SJSA1 (cell line): ENCODE data around the gene ADGRL1. TPM values are rescaled to one million over a fixed set of nuclear protein-coding genes. Genes with fewer than 3 reads are reported as not detected.

Experiments used
- DNase-seq, 2 experiments: peaks; one replicate each; pipeline ENCODE4 v3.0.0-alpha.2; 2015 to 2020; ENCODE audit warnings: low spot score in 2 of 2, low read depth in 1 of 2
- H3K27ac ChIP-seq: fragments of 250-450 bp; sonication (Bioruptor Pico); 2 replicates; pipeline ENCODE4 v1.5.1; 2020; ENCODE audit warnings: mild to moderate bottlenecking, moderate library complexity
- H3K27me3 ChIP-seq: fragments of 250-450 bp; sonication (Bioruptor Pico); replicated peaks from 2 replicates; pipeline ENCODE4 v1.5.1; 2020; ENCODE audit warnings: mild to moderate bottlenecking, moderate library complexity
- H3K36me3 ChIP-seq: fragments of 250-450 bp; sonication (Bioruptor Pico); 2 replicates; pipeline ENCODE4 v1.5.1; 2020; ENCODE audit warnings: mild to moderate bottlenecking
- H3K4me1 ChIP-seq: fragments of 250-450 bp; sonication (Bioruptor Pico); replicated peaks from 2 replicates; pipeline ENCODE4 v1.6.1; 2021; ENCODE audit warnings: mild to moderate bottlenecking
- H3K4me3 ChIP-seq: fragments of 250-450 bp; sonication (Bioruptor Pico); 2 replicates; pipeline ENCODE4 v1.5.1; 2020; ENCODE audit warnings: mild to moderate bottlenecking
- H3K9me3 ChIP-seq: fragments of 250-450 bp; sonication (Bioruptor Pico); replicated peaks from 2 replicates; pipeline ENCODE4 v1.5.1; 2020; ENCODE audit warnings: mild to moderate bottlenecking
- total RNA-seq: library from RNA; depleted of rRNA; stranded (reverse); fragments of >200 nt; shearing (Covaris generic); gene quantifications from 2 replicates; pipeline ENCODE4 v1.2.3, GENCODE V29; 2014; rRNA removed

Gene ADGRL1
- total RNA-seq, 1 experiment from 2014 or later: 4.9 TPM

GRCh38 chr19:14107581-14108461 is 98.1 kb downstream of the ADGRL1 start:
- H3K9me3 ChIP-seq: no peaks in the 10 kb centered on the region
- no peaks in the 10 kb centered on the region for H3K27me3 ChIP-seq
- peaks cover 20% of the 10 kb centered on the region for H3K36me3 ChIP-seq
- no peaks in the 10 kb centered on the region for H3K4me1 ChIP-seq
- no peak overlapping the region for H3K27ac ChIP-seq
- H3K4me3 ChIP-seq: no peak overlapping the region
- no peak for DNase-seq

GRCh38 chr19:14106840-14107239 is 99.1 kb downstream of the ADGRL1 start:
- H3K4me1 ChIP-seq: no peaks in the 10 kb centered on the region
- H3K4me3 ChIP-seq: no peak overlapping the region
- no peaks in the 10 kb centered on the region for H3K27me3 ChIP-seq
- H3K27ac ChIP-seq: no peak overlapping the region
- no peaks in the 10 kb centered on the region for H3K9me3 ChIP-seq
- peaks cover 30% of the 10 kb centered on the region for H3K36me3 ChIP-seq
- DNase-seq: no peak

GRCh38 chr19:14105680-14106079 is 100.3 kb downstream of the ADGRL1 start:
- Histone ChIP-seq H3K27me3 (no peaks in the 10 kb centered on the region), H3K4me1 (no peaks in the 10 kb centered on the region), H3K4me3 (no peak overlapping the region), H3K36me3 (peaks cover 42% of the 10 kb centered on the region), H3K9me3 (no peaks in the 10 kb centered on the region), H3K27ac (no peak overlapping the region)
- DNase-seq: no peak

- Histone ChIP-seq H3K4me3 (no peak overlapping the region), H3K36me3 (peaks cover 48% of the 10 kb centered on the region), H3K27ac (no peak overlapping the region), H3K9me3 (no peaks in the 10 kb centered on the region), H3K4me1 (no peaks in the 10 kb centered on the region), H3K27me3 (no peaks in the 10 kb centered on the region)
- DNase-seq: no peak
These were observed 102.7 kb downstream of the ADGRL1 start for GRCh38 chr19:14103310-14103709.

- H3K27ac ChIP-seq: no peak overlapping the region
- H3K9me3 ChIP-seq: no peaks in the 10 kb centered on the region
These were observed 103.2 kb downstream of the ADGRL1 start for GRCh38 chr19:14102756-14103155.

GRCh38 chr19:14102102-14102696 is 103.8 kb downstream of the ADGRL1 start:
- no peak overlapping the region for H3K4me3 ChIP-seq
- H3K4me1 ChIP-seq: no peaks in the 10 kb centered on the region
- DNase-seq: no peak
- no peaks in the 10 kb centered on the region for H3K9me3 ChIP-seq
- H3K27me3 ChIP-seq: no peaks in the 10 kb centered on the region
- no peak overlapping the region for H3K27ac ChIP-seq
- peaks cover 48% of the 10 kb centered on the region for H3K36me3 ChIP-seq

More at GRCh38 chr19:14102756-14103155, 103.2 kb downstream of the ADGRL1 start:
- no peak for DNase-seq
- Histone ChIP-seq H3K36me3 (peaks cover 45% of the 10 kb centered on the region), H3K4me3 (no peak overlapping the region), H3K27me3 (no peaks in the 10 kb centered on the region), H3K4me1 (no peaks in the 10 kb centered on the region)

- no peaks in the 10 kb centered on the region for H3K4me1 ChIP-seq
- H3K27me3 ChIP-seq: no peaks in the 10 kb centered on the region
- H3K4me3 ChIP-seq: no peak overlapping the region
- H3K9me3 ChIP-seq: no peaks in the 10 kb centered on the region
- no peak for DNase-seq
- H3K27ac ChIP-seq: no peak overlapping the region
- peaks cover 53% of the 10 kb centered on the region for H3K36me3 ChIP-seq
These were observed 104.9 kb downstream of the ADGRL1 start for GRCh38 chr19:14101003-14101545.

Other genes with a start within 250 kb of the ADGRL1 start
- 2.6 and 3.6 TPM in 2 replicates for gene RFX1, start 199.8 kb downstream of the ADGRL1 start, total RNA-seq
- not detected in 2 replicates for gene RLN3, start 178.0 kb downstream of the ADGRL1 start, total RNA-seq
- 2.0 and 4.0 TPM in 2 replicates for gene IL27RA, start 174.4 kb downstream of the ADGRL1 start, total RNA-seq
- gene PALM3, start 144.1 kb downstream of the ADGRL1 start, total RNA-seq: not detected in 2 replicates
- 0.34 TPM in 1 of 2 replicates, not detected in the other for gene MISP3, start 133.4 kb downstream of the ADGRL1 start, total RNA-seq
- not detected in 2 replicates for gene C19orf67, start 120.4 kb downstream of the ADGRL1 start, total RNA-seq
- gene SAMD1, start 115.4 kb downstream of the ADGRL1 start, total RNA-seq: 64.1 and 130 TPM in 2 replicates
- gene PRKACA, start 88.4 kb downstream of the ADGRL1 start, total RNA-seq: 18.2 and 48.9 TPM in 2 replicates
- gene ASF1B, start 69.6 kb downstream of the ADGRL1 start, total RNA-seq: 87.5 and 91.2 TPM in 2 replicates
- 25.6 and 46.7 TPM in 2 replicates for gene ADGRE5, start 175.3 kb upstream of the ADGRL1 start, total RNA-seq
- gene DDX39A, start 213.2 kb upstream of the ADGRL1 start, total RNA-seq: 222 and 278 TPM in 2 replicates
- gene PKN1, start 227.1 kb upstream of the ADGRL1 start, total RNA-seq: 75.2 and 79.7 TPM in 2 replicates